Trophoblast cell (in vitro differentiated cells and primary cell): Measurements from ENCODE around the gene ZNF57.

ENCODE experiments used
- DNase-seq, 2 donors: peaks; one replicate each; pipeline ENCODE4 v3.0.0-alpha.2; 2016
- H2AFZ ChIP-seq: 2 replicates; pipeline ENCODE4 v1.6.1; 2013; ENCODE audit warnings: low read length, moderate library complexity, mild to moderate bottlenecking; ENCODE audit not compliant: insufficient read depth, poor library complexity
- H2AK5ac ChIP-seq: 2 replicates; pipeline ENCODE4 v1.6.1; 2013; ENCODE audit warnings: mild to moderate bottlenecking, low read length
- H2BK120ac ChIP-seq: 2 replicates; pipeline ENCODE4 v1.6.1; 2013; ENCODE audit warnings: low read length, mild to moderate bottlenecking, moderate library complexity; ENCODE audit not compliant: insufficient read depth, poor library complexity
- H2BK12ac ChIP-seq: 2 replicates; pipeline ENCODE4 v1.6.1; 2013; ENCODE audit warnings: mild to moderate bottlenecking, low read length, moderate library complexity
- H2BK5ac ChIP-seq: 2 replicates; pipeline ENCODE4 v1.6.1; 2013; ENCODE audit warnings: low read length, low read depth, moderate library complexity, mild to moderate bottlenecking; ENCODE audit not compliant: poor library complexity
- H3K14ac ChIP-seq: 2 replicates; pipeline ENCODE4 v1.6.1; 2013; ENCODE audit warnings: mild to moderate bottlenecking, low read length
- H3K18ac ChIP-seq: 2 replicates; pipeline ENCODE4 v1.6.1; 2013; ENCODE audit warnings: mild to moderate bottlenecking, low read length
- H3K23ac ChIP-seq: 2 replicates; pipeline ENCODE4 v1.6.1; 2013; ENCODE audit warnings: low read length
- H3K27ac ChIP-seq: 2 replicates; pipeline ENCODE4 v1.5.1; 2013; ENCODE audit warnings: low read depth, mild to moderate bottlenecking, inconsistent platforms, low read length, moderate library complexity
- H3K27me3 ChIP-seq: 2 replicates; pipeline ENCODE4 v1.6.1; 2013; ENCODE audit warnings: inconsistent platforms, mild to moderate bottlenecking, low read length, moderate library complexity; ENCODE audit not compliant: insufficient read depth
- H3K36me3 ChIP-seq, 2 experiments: 1 replicate in 1 of 2; 2 replicates in 1 of 2; pipeline ENCODE4 v1.6.1; 2013; ENCODE audit warnings: low read length in 2 of 2, mild to moderate bottlenecking in 2 of 2, moderate library complexity in 1 of 2; ENCODE audit not compliant: insufficient read depth in 2 of 2, control insufficient read depth in 1 of 2
- H3K4ac ChIP-seq: 2 replicates; pipeline ENCODE4 v1.6.1; 2013; ENCODE audit warnings: low read depth, mild to moderate bottlenecking, low read length, moderate library complexity
- H3K4me1 ChIP-seq, 2 experiments: 1 replicate in 1 of 2; 2 replicates in 1 of 2; pipeline ENCODE4 v1.6.1; 2013; ENCODE audit warnings: low read length in 2 of 2, mild to moderate bottlenecking in 2 of 2, moderate library complexity in 1 of 2; ENCODE audit not compliant: insufficient read depth in 2 of 2, control insufficient read depth in 1 of 2
- H3K4me2 ChIP-seq: 2 replicates; pipeline ENCODE4 v1.6.1; 2013; ENCODE audit warnings: inconsistent platforms, mild to moderate bottlenecking, low read length, moderate library complexity
- H3K4me3 ChIP-seq: 2 replicates; pipeline ENCODE4 v1.5.1; 2013; ENCODE audit warnings: mild to moderate bottlenecking, low read depth, low read length, inconsistent platforms
- H3K79me1 ChIP-seq: one replicate; pipeline ENCODE4 v1.6.1; 2013; ENCODE audit warnings: low read length
- H3K79me2 ChIP-seq: 2 replicates; pipeline ENCODE4 v1.6.1; 2013; ENCODE audit warnings: low read length, mild to moderate bottlenecking; ENCODE audit not compliant: control insufficient read depth, insufficient read depth, poor library complexity
- H3K9ac ChIP-seq: 2 replicates; pipeline ENCODE4 v1.6.1; 2013; ENCODE audit warnings: mild to moderate bottlenecking, low read length
- H3K9me3 ChIP-seq: 2 replicates; pipeline ENCODE4 v1.6.1; 2013; ENCODE audit warnings: low read depth, mild to moderate bottlenecking, control low read depth, inconsistent platforms, low read length; ENCODE audit not compliant: insufficient read depth
- H4K12ac ChIP-seq: 2 replicates; pipeline ENCODE4 v1.6.1; 2013; ENCODE audit warnings: low read depth, mild to moderate bottlenecking, low read length, moderate library complexity
- H4K8ac ChIP-seq: 2 replicates; pipeline ENCODE4 v1.6.1; 2013; ENCODE audit warnings: low read depth, mild to moderate bottlenecking, low read length, moderate library complexity
- H4K91ac ChIP-seq: one replicate; pipeline ENCODE4 v1.6.1; 2013; ENCODE audit warnings: low read depth, mild to moderate bottlenecking, low read length, moderate library complexity
- WGBS: extraction: QIAGEN DNeasy Blood & Tissue Kit; methylation state at CpG from one replicate; pipeline ENCODE4 v1.1.7; 2013; ENCODE audit warnings: missing lambda C conversion rate; ENCODE audit not compliant: insufficient read length, insufficient coverage; ENCODE audit errors: extremely low coverage; 5-methylcytosine and 5-hydroxymethylcytosine counted together

The ZNF57 gene

DNA sequence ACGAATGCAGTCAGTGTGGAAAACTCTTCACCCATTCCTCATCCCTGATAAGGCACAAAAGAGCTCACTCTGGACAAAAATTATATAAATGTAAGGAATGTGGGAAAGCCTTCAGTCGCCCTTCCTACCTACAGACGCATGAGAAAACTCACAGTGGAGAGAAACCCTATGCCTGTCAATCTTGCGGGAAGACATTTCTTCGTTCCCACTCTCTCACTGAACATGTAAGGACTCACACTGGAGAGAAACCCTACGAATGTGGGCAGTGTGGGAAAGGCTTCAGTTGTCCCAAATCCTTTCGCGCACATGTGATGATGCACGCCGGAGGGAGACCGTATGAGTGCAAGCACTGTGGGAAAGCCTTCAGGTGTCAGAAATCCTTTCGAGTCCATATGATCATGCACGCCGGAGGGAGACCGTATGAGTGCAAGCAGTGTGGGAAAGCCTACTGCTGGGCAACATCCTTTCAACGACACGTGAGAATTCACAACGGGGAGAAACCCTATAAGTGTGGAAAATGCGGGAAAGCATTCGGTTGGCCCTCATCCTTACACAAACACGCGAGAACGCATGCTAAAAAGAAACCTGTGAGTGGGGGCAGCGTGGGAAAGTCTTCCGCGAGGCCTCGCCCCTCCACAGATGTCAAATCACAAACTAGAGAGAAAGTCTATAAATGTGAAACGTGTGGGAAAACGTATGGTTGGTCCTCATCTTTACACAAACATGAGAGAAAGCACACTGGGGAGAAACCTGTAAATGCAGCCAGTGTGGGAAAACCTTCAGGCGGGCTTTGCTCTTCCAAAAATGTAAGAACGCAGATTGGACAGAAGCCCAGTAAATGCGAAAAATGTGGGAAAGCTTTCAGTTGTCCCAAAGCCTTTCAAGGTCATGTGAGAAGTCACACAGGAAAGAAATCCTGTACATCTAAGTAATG, 23.1 kb upstream of the ZNF57 start:
- WGBS: no CpG with 5 or more reads among the region's 32 CpGs
- H2BK5ac ChIP-seq: no peak overlapping the region
- no peak overlapping the region for H2BK120ac ChIP-seq
- H4K12ac ChIP-seq: no peak overlapping the region
- H2BK12ac ChIP-seq: no peak overlapping the region
- no peak overlapping the region for H3K18ac ChIP-seq
- H3K4me3 ChIP-seq: no peak overlapping the region
- H3K79me1 ChIP-seq: no peaks in the 10 kb centered on the region
- no peak overlapping the region for H3K14ac ChIP-seq
- H4K91ac ChIP-seq: no peak overlapping the region
- H4K8ac ChIP-seq: no peak overlapping the region
- H3K23ac ChIP-seq: no peak overlapping the region
- no peak overlapping the region for H3K4me2 ChIP-seq
- no peak overlapping the region for H2AFZ ChIP-seq
- no peak overlapping the region for H2AK5ac ChIP-seq
- H3K9me3 ChIP-seq: peaks cover 19% of the 10 kb centered on the region
- no peak for DNase-seq
- H3K27ac ChIP-seq: no peak overlapping the region
- H3K9ac ChIP-seq: no peak overlapping the region
- H3K4me1 ChIP-seq: no peaks in the 10 kb centered on the region
- H3K27me3 ChIP-seq: no peaks in the 10 kb centered on the region
- no peaks in the 10 kb centered on the region for H3K79me2 ChIP-seq
- H3K36me3 ChIP-seq: no peaks in the 10 kb centered on the region
- no peak overlapping the region for H3K4ac ChIP-seq

DNA sequence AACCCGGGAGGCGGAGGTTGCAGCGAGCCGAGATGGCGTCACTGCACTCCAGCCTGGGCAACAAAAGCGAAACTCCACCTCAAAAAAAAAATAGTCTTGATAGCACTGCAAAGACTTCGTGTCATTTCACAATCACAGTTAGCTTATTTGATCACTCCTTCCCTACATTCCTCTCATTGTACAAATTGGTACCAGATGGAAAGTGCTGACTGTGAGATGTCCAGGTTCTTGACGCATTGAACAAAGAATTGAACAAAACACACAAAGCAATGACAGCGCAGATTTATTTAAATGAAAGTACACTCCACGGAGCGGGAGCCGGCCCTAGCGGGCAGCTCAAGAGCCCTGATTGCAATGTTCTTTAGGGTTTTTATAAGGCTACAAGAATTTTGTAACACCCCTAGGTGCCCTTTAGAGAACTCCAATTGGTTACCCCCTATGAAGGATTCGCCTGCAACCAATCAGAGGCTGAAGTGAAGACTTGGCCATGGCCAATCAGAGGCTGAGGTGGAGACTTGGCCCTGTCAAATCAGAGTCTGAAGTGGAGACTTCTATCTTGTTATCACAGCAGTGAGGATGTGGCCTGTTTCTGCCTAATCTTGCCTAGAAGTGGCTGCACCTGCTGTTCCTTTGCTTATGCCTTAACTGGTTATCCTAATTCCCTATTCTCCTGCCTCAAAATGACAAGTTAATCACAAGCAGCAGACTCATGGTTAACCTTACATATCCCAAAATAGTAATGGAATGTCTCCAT, 16.9 kb upstream of the ZNF57 start:
- H4K91ac ChIP-seq: no peak overlapping the region
- H3K27me3 ChIP-seq: no peaks in the 10 kb centered on the region
- no peak for DNase-seq
- no peak overlapping the region for H2BK120ac ChIP-seq
- H2BK5ac ChIP-seq: no peak overlapping the region
- no peak overlapping the region for H3K4me3 ChIP-seq
- H3K27ac ChIP-seq: no peak overlapping the region
- no peak overlapping the region for H3K4me2 ChIP-seq
- no peaks in the 10 kb centered on the region for H3K4me1 ChIP-seq
- H2AFZ ChIP-seq: no peak overlapping the region
- no peak overlapping the region for H2AK5ac ChIP-seq
- no peak overlapping the region for H3K23ac ChIP-seq
- no peaks in the 10 kb centered on the region for H3K79me2 ChIP-seq
- no peak overlapping the region for H3K18ac ChIP-seq
- H3K79me1 ChIP-seq: no peaks in the 10 kb centered on the region
- H3K4ac ChIP-seq: no peak overlapping the region
- H3K9ac ChIP-seq: no peak overlapping the region
- no peak overlapping the region for H3K14ac ChIP-seq
- H2BK12ac ChIP-seq: no peak overlapping the region
- no peak overlapping the region for H4K8ac ChIP-seq
- no CpG with 5 or more reads among the region's 14 CpGs for WGBS
- H4K12ac ChIP-seq: no peak overlapping the region
- H3K36me3 ChIP-seq: no peaks in the 10 kb centered on the region
- H3K9me3 ChIP-seq: no peaks in the 10 kb centered on the region

DNA sequence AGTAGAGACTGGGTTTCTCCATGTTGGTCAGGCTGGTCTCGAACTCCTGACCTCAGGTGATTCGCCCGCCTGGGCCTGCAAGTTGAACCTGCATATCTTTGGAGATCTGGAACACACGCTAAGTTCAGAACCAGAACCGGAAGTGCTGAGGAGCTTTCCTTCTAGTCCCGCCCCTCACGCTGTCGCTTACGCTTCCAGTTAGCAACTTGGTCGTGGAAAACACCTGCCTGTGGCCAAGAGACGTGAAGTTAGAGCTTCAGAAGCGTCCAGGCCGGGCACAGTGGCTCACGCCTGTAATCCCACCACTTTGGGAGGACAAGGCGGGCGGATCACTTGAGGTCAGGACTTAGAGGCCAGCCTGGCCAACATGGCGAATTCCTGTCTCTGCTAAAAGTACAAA, 15.0 kb upstream of the ZNF57 start:
- no peak for DNase-seq
- H3K4me1 ChIP-seq: no peaks in the 10 kb centered on the region
- H3K27me3 ChIP-seq: no peaks in the 10 kb centered on the region
- H3K4ac ChIP-seq: no peak overlapping the region
- no peak overlapping the region for H3K18ac ChIP-seq
- H3K4me3 ChIP-seq: no peak overlapping the region
- no peak overlapping the region for H4K91ac ChIP-seq
- peaks cover 2% of the 10 kb centered on the region for H3K9me3 ChIP-seq
- H2BK120ac ChIP-seq: no peak overlapping the region
- no peak overlapping the region for H3K4me2 ChIP-seq
- H3K36me3 ChIP-seq: no peaks in the 10 kb centered on the region
- H3K79me2 ChIP-seq: no peaks in the 10 kb centered on the region
- H2BK12ac ChIP-seq: no peak overlapping the region
- H3K9ac ChIP-seq: no peak overlapping the region
- no peak overlapping the region for H2AFZ ChIP-seq
- H2BK5ac ChIP-seq: no peak overlapping the region
- no peak overlapping the region for H4K8ac ChIP-seq
- WGBS: no CpG with 5 or more reads among the region's 17 CpGs
- H3K14ac ChIP-seq: no peak overlapping the region
- H4K12ac ChIP-seq: no peak overlapping the region
- no peak overlapping the region for H2AK5ac ChIP-seq
- H3K79me1 ChIP-seq: no peaks in the 10 kb centered on the region
- H3K27ac ChIP-seq: no peak overlapping the region
- no peak overlapping the region for H3K23ac ChIP-seq

DNA sequence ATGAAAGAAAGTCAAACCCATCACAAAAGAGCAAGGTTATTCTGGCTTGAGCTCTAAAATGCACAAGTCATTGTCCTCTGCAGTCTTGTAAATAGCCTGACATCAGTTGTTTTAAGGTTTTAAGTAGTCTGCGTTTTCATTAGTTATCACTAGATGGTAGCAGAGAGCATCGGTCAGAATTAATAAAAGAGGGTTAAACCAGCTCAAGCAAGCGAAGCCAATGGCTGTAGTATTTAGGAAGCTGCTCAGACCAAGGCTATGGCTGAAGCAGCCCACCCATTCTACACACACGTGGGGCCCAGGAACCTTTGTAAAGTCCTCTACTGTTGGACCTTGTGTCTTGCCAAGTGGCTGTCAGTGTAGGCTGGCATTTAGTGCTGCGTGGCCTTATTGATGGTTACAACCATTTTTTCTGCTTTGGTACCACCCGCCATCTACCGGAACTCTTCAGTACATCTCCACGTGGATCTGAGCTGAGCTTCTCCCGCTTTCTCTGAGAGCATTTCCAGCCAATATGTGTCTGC, 13.3 kb upstream of the ZNF57 start:
- no peak overlapping the region for H3K4ac ChIP-seq
- no peak overlapping the region for H2AK5ac ChIP-seq
- H3K4me3 ChIP-seq: no peak overlapping the region
- peak; percentile 40 to 93 for DNase-seq
- peaks cover 2% of the 10 kb centered on the region for H3K9me3 ChIP-seq
- no peak overlapping the region for H4K8ac ChIP-seq
- H2BK120ac ChIP-seq: no peak overlapping the region
- no peak overlapping the region for H2BK12ac ChIP-seq
- no peak overlapping the region for H3K23ac ChIP-seq
- H3K79me1 ChIP-seq: no peaks in the 10 kb centered on the region
- no peak overlapping the region for H3K14ac ChIP-seq
- no peaks in the 10 kb centered on the region for H3K27me3 ChIP-seq
- H2AFZ ChIP-seq: no peak overlapping the region
- no peak overlapping the region for H2BK5ac ChIP-seq
- no peak overlapping the region for H3K27ac ChIP-seq
- no peak overlapping the region for H4K12ac ChIP-seq
- no CpG with 5 or more reads among the region's 9 CpGs for WGBS
- H3K4me1 ChIP-seq: no peaks in the 10 kb centered on the region
- peak overlapping the region; percentile 41 for H3K4me2 ChIP-seq
- H3K9ac ChIP-seq: no peak overlapping the region
- H3K79me2 ChIP-seq: no peaks in the 10 kb centered on the region
- H3K36me3 ChIP-seq: no peaks in the 10 kb centered on the region
- no peak overlapping the region for H4K91ac ChIP-seq
- H3K18ac ChIP-seq: no peak overlapping the region
